HPDE6-E6E7 (cell line): ENCODE data around the gene SDHB.

Experiments
- DNase-seq: peaks from one replicate; pipeline ENCODE4 v3.0.0; 2011; ENCODE audit warnings: missing footprints; ENCODE audit errors: extremely low spot score

SDHB gene

GRCh38 chr1:16986560-16986959 lies 67.3 kb downstream of the SDHB start:
- no peak for DNase-seq

GRCh38 chr1:16986113-16986512 lies 67.7 kb downstream of the SDHB start:
- DNase-seq: no peak

- DNase-seq: peak; percentile 81
Observed at GRCh38 chr1:16984717-16985116, 69.1 kb downstream of the SDHB start.

GRCh38 chr1:16983649-16984048 lies 70.2 kb downstream of the SDHB start:
- no peak for DNase-seq

GRCh38 chr1:16982902-16983301 lies 70.9 kb downstream of the SDHB start:
- DNase-seq: no peak

- DNase-seq: peak; percentile 72
Observed at GRCh38 chr1:16981269-16981849, 72.5 kb downstream of the SDHB start.

GRCh38 chr1:16980473-16981268 lies 73.2 kb downstream of the SDHB start, which contains the start of gene MFAP2:
TSS of gene MFAP2 (minus strand) at chr1:16980620. CDS start at chr1:16978273, 2,347 bp downstream.
- DNase-seq: no peak

GRCh38 chr1:16979475-16980327 lies 74.1 kb downstream of the SDHB start:
- no peak for DNase-seq

- DNase-seq: no peak
Observed at GRCh38 chr1:16978567-16979474, 75.0 kb downstream of the SDHB start.

- DNase-seq: no peak
Observed at GRCh38 chr1:16978139-16978538, 75.7 kb downstream of the SDHB start.

GRCh38 chr1:16977377-16977776 lies 76.5 kb downstream of the SDHB start:
- no peak for DNase-seq

- DNase-seq: no peak
Observed at GRCh38 chr1:16976966-16977365, 76.9 kb downstream of the SDHB start.

GRCh38 chr1:16975838-16976237 lies 78.0 kb downstream of the SDHB start:
- no peak for DNase-seq

GRCh38 chr1:16975211-16975610 lies 78.6 kb downstream of the SDHB start:
- DNase-seq: no peak

- no peak for DNase-seq
Observed at GRCh38 chr1:16973215-16973614, 80.6 kb downstream of the SDHB start.

GRCh38 chr1:16972189-16972895 lies 81.5 kb downstream of the SDHB start:
- DNase-seq: no peak

- no peak for DNase-seq
Observed at GRCh38 chr1:16971341-16972188, 82.3 kb downstream of the SDHB start.

- no peak for DNase-seq
Observed at GRCh38 chr1:16970132-16970910, 83.5 kb downstream of the SDHB start.

- DNase-seq: no peak
Observed at GRCh38 chr1:16969651-16970050, 84.2 kb downstream of the SDHB start.
